Stimulated activated CD4-positive, alpha-beta T cell treated with anti-CD3 and anti-CD28 coated beads, Interleukin-12 subunit alpha, Interleukin-12 subunit beta, amount 100 ng/mL, for 24 hours (primary cell): Measurements from ENCODE around the gene SHMT2.

ENCODE experiments used
- DNase-seq, 2 experiments: peaks; one replicate each; pipeline ENCODE4 v3.0.0-alpha.2; 2020; ENCODE audit warnings: low read depth in 2 of 2

SHMT2 gene

GRCh38 chr12:57229634-57230380, at the start of gene SHMT2:
Gene SHMT2 (plus strand): TSS chr12:57229711. CDS start chr12:57229779, 68 bp downstream.
- DNase-seq, result peak; percentile 86 to 94

GRCh38 chr12:57180321-57180989, 49.1 kb upstream of the SHMT2 start:
- DNase-seq, result no peak

GRCh38 chr12:57181072-57181471, 48.4 kb upstream of the SHMT2 start:
- no peak for DNase-seq

- no peak for DNase-seq
Observed at GRCh38 chr12:57181561-57182155, 47.9 kb upstream of the SHMT2 start.

GRCh38 chr12:57182918-57183575, 46.5 kb upstream of the SHMT2 start:
- peak; percentile 60 to 85 for DNase-seq

GRCh38 chr12:57183939-57184725, 45.4 kb upstream of the SHMT2 start:
- no peak for DNase-seq

- DNase-seq, result no peak
Observed at GRCh38 chr12:57185403-57185802, 44.1 kb upstream of the SHMT2 start.

GRCh38 chr12:57185906-57186508, 43.5 kb upstream of the SHMT2 start:
- DNase-seq, result no peak

GRCh38 chr12:57187222-57188089, 42.1 kb upstream of the SHMT2 start:
- DNase-seq, result no peak

GRCh38 chr12:57188090-57188425, 41.5 kb upstream of the SHMT2 start:
- DNase-seq, result no peak

GRCh38 chr12:57190037-57190436, 39.5 kb upstream of the SHMT2 start:
- DNase-seq, result no peak

GRCh38 chr12:57190821-57191220, 38.7 kb upstream of the SHMT2 start:
- DNase-seq, result no peak

GRCh38 chr12:57191410-57191809, 38.1 kb upstream of the SHMT2 start:
- no peak for DNase-seq

- no peak for DNase-seq
Observed at GRCh38 chr12:57192920-57193319, 36.6 kb upstream of the SHMT2 start.

- no peak for DNase-seq
Observed at GRCh38 chr12:57193706-57194245, 35.7 kb upstream of the SHMT2 start.

GRCh38 chr12:57194253-57194652, 35.3 kb upstream of the SHMT2 start:
- DNase-seq, result no peak

- DNase-seq, result no peak
Observed at GRCh38 chr12:57195186-57195585, 34.3 kb upstream of the SHMT2 start.

GRCh38 chr12:57195611-57196371, 33.7 kb upstream of the SHMT2 start:
- no peak for DNase-seq

GRCh38 chr12:57196439-57196838, 33.1 kb upstream of the SHMT2 start:
- no peak for DNase-seq
